ENCODE results near the gene SLC16A7.

DNA sequence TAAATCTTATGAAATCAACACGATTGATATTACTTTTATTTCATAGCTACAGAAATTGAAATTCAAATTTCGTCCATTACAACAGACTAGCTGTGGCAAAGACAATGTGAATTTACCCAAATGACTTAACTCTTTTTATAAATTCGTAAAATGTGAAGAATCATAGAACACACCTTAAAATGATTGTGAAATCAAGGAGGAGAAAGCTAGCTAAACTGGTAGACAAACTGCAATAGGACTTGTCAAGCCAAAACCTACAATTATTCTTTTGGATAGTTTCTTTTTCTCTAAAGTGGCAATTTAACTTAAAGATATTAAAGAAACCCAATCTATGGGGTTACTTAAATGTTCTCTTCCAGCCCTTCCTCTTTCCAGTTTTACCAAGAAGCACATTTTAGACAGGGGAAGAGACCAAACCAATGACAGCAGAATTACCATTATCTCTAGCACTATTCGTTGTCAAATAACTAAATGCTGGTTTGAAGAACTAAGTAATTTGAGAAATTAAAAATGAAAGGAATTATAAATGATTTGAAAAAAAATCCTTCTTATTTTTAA lies 807 bp upstream of the SLC16A7 start:
- TF ChIP-seq YY1 (IDR thresholded peaks at IDR 0.05; ENCODE audit: insufficient read depth, insufficient read length) (no peak), ZNF274 (IDR thresholded peaks at IDR 0.05; ENCODE audit: low read depth, low read length) (no peak)
